Motor neuron (in vitro differentiated cells): ENCODE results near the gene CTSD. TPM values are rescaled to one million over a fixed set of nuclear protein-coding genes. Genes with fewer than 3 reads are reported as not detected.
A peak's percentile ranks its signal among the peaks of the same experiment; 100 is the strongest.
"Not testable (repeated sequence)": the region's sequence is repeated elsewhere in the genome, so short reads cannot be mapped to it uniquely, and the experiment has no call there.

Experiments used
- ATAC-seq, 8 experiments: fragments of 200-7000 bp; cut with Tn5 transposase; replicated peaks in 6 of 8; 2 replicates each; pipeline ENCODE4 v1.8.0; 2021; ENCODE audit warnings: mild to moderate bottlenecking in 8 of 8, moderate library complexity in 8 of 8
- H3K27ac ChIP-seq, 2 donors: fragments of 250-450 bp; sonication (Bioruptor Pico); 2 replicates each; pipeline ENCODE4 v1.9.0; 2021; ENCODE audit warnings: antibody characterized with exemption in 2 of 2, mild to moderate bottlenecking in 2 of 2, moderate library complexity in 1 of 2
- H3K4me1 ChIP-seq, 2 donors: fragments of 250-450 bp; sonication (Bioruptor Pico); replicated peaks in 1 of 2; 2 replicates each; pipeline ENCODE4 v1.6.1; 2021; ENCODE audit warnings: antibody characterized with exemption in 2 of 2, mild to moderate bottlenecking in 2 of 2, moderate library complexity in 1 of 2
- H3K4me3 ChIP-seq, 5 donors: fragments of 250-450 bp; sonication (Bioruptor Pico); 2 replicates each; pipeline ENCODE4 v1.9.0; 2021; ENCODE audit warnings: antibody characterized with exemption in 5 of 5, mild to moderate bottlenecking in 5 of 5, moderate library complexity in 4 of 5
- WGBS, 10 experiments: fragments of 450-650 bp; shearing (Covaris generic); methylation state at CpG; one replicate each; pipeline ENCODE4 v1.0.0; 2022; 5-methylcytosine and 5-hydroxymethylcytosine counted together
- in situ Hi-C, 9 experiments: fragments of 400-800 bp; cut with MboI; loops; one replicate each; pipeline ENCODE4 v1.15.0; 2021; ENCODE audit warnings: low sequenced_read_pairs in 9 of 9, low pct_unique_long_range_greater_than_20kb in 2 of 9; ENCODE audit not compliant: unreplicated experiment in 9 of 9
- total RNA-seq, 8 experiments: library from RNA; unstranded; fragments of 300-600 nt; gene quantifications; 2 replicates each; pipeline versions ENCODE4 v1.2.3 to v1.2.4, GENCODE V29; 2022

CTSD gene
- total RNA-seq, 8 experiments from 2014 or later: 59.3 to 718 (median 107) TPM

- in situ Hi-C loops: no loop called here
- WGBS, 10 experiments: 54 to 100% (median 73%) methylated on average over 1 to 3 of the region's 6 CpGs; no CpG with 5 or more reads in 2 of the 10 experiments
- no peak overlapping the region for H3K27ac ChIP-seq
Measured at GRCh38 chr11:1771700-1772099, 8.0 kb upstream of the CTSD start.

GRCh38 chr11:1771273-1771672, 7.5 kb upstream of the CTSD start:
- no peak for ATAC-seq
- no peak overlapping the region for H3K4me3 ChIP-seq
- WGBS, 10 experiments: 80 to 98% (median 88%) methylated on average over 1 to 17 of the region's 18 CpGs; no CpG with 5 or more reads in 1 of the 10 experiments
- no peak overlapping the region for H3K27ac ChIP-seq
- in situ Hi-C loops: no loop called here
- peaks cover 3 to 6% of the 10 kb centered on the region in 2 donors for H3K4me1 ChIP-seq

More at GRCh38 chr11:1771700-1772099, 8.0 kb upstream of the CTSD start:
- ATAC-seq: peak in 2 of 8 experiments; percentile 17 to 26
- Histone ChIP-seq H3K4me3 (no peak overlapping the region), H3K4me1 (peaks cover 3 to 6% of the 10 kb centered on the region in 2 donors)

DNA sequence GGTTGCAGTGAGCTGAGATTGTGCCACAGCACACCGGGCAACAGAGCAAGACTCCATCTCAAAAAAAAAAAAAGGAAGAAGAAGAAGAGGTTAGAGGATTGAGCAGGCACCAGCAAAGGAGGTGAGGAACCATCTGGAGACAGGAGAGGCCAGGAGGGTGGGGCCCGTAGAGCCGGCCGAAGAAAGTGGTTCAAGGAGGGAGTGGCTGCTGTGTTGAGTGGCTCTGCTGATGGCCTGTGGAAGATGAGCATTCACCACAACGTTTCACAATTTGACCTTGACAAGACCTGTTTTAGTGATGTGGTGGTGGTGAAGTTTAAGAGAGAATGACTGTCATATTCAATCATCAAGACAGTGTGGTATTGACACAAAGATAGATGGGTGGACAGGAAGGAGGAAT, 6.8 kb upstream of the CTSD start:
- no peak for ATAC-seq
- WGBS, 10 experiments: 20 to 100% (median 47%) methylated on average over 1 to 5 of the region's 5 CpGs; no CpG with 5 or more reads in 2 of the 10 experiments
- in situ Hi-C loops: no loop called here

DNA sequence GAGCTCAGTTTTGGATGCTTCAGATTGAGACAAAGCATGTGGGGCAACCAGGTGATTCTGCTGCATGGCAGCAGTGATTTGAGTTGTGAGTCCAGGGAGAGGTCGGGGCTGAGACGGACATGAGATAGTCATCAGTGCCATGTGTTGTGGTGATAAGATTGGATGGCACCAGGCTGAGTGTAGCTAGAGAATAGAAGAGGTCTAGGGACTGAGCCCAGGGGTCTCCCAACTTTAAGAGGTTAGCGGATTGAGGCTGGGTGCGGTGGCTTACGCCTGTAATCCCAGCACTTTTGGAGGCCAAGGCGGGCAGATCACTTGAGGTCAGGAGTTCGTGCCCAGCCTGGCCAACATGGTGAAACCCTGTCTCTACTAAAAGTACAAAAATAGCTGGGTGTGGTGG, 6.3 kb upstream of the CTSD start:
- H3K4me1 ChIP-seq: peaks cover 3 to 6% of the 10 kb centered on the region in 2 donors
- no peak overlapping the region for H3K27ac ChIP-seq
- in situ Hi-C loops: no loop called here
- ATAC-seq: no peak
- WGBS, 10 experiments: 88 to 100% (median 100%) methylated on average over 1 to 4 of the region's 7 CpGs; no CpG with 5 or more reads in 7 of the 10 experiments
- no peak overlapping the region for H3K4me3 ChIP-seq

More for the DNA sequence above, 6.8 kb upstream of the CTSD start:
- peaks cover 3 to 6% of the 10 kb centered on the region in 2 donors for H3K4me1 ChIP-seq
- no peak overlapping the region for H3K27ac ChIP-seq
- no peak overlapping the region for H3K4me3 ChIP-seq

GRCh38 chr11:1769304-1769936, 5.7 kb upstream of the CTSD start:
- WGBS, 10 experiments: 40 to 100% (median 83%) methylated on average over 1 to 8 of the region's 9 CpGs; no CpG with 5 or more reads in 2 of the 10 experiments
- H3K4me1 ChIP-seq, in situ Hi-C loops, H3K4me3 ChIP-seq, ATAC-seq, H3K27ac ChIP-seq: not testable (repeated sequence)

- no peak for ATAC-seq
- no peak overlapping the region for H3K4me3 ChIP-seq
- no peak overlapping the region for H3K27ac ChIP-seq
- WGBS, 10 experiments: 92 to 100% (median 100%) methylated on average over 1 to 2 of the region's 7 CpGs; no CpG with 5 or more reads in 7 of the 10 experiments
- in situ Hi-C loops: no loop called here
- peaks cover 9 to 10% of the 10 kb centered on the region in 2 donors for H3K4me1 ChIP-seq
Measured at GRCh38 chr11:1768141-1768469, 4.4 kb upstream of the CTSD start.

DNA sequence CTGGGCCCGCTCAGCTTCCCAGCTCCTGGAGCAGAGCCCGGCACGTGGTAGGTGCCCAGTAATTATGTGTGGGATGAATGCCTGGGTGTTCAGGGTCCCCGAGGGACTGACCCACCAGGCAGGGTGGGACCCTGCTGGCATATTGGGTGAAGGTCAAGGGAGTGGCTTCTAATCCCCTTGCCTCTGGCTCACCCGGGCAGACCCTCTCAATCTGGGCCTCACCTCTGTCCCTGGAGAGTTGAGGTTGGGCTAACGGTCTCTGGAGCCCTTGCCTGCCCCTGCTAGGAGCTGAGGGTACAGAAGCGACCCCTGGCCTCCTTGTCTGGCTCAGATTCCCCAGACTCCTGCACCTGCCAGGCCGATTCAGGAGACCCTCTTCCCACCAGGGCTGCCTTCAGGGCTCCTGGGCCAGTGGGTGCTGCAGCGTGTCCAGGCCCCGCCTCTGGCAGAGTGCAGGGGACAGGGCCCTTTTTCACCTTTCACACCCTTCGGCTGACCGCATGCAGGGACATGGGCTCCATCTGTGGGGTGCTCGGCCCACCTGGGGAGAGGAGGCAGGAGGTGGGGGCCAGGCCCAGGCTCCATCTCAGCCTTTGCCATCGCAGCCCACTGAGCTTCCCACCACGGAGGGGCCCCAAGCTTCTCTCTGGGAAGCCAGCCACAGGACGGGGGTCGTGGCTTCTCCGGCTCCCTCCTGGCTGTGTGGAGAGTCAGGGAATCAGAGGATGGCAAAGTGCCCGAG, 3.8 kb upstream of the CTSD start:
- in situ Hi-C loops: no loop called here
- H3K4me3 ChIP-seq: no peak overlapping the region
- WGBS, 10 experiments: 46 to 93% (median 84%) methylated on average over 4 to 9 of the region's 19 CpGs; no CpG with 5 or more reads in 6 of the 10 experiments
- H3K27ac ChIP-seq: no peak overlapping the region
- no peak for ATAC-seq
- peaks cover 11 to 14% of the 10 kb centered on the region in 2 donors for H3K4me1 ChIP-seq

DNA sequence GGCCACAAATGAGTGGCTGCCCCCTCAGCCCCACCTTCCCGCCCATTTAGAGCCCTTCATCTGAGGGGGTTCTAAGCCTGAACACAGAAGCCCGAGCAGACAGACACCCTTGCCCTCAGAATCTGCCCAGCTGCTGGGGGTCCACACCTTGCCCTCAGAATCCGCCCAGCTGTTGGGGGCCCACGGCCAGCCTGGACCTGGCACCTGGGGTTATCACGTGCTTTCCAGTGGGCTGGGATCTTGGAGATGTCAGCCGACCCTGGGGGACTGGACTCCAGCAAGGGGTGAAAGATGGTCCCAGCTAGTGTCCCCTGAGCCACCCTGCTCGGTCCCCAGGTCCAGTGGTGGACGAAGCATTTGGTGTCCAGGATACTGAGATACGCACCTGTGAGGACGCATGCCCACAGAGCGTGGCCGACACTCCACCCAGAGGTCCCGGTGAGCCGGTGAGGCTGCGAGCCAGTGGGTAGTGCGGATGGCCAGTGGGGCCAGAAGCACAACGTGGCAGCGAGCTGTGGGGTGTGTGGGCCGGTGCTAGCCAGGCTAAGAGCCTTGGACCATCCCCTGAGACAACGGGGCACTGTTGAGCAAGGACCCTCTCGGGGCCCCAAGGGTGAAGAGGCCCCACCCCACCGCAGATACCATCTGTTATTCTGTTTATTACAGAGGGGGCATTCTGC, 3.1 kb upstream of the CTSD start:
- ATAC-seq: no peak
- in situ Hi-C loops: no loop called here
- WGBS, 10 experiments: 47 to 94% (median 87%) methylated on average over 3 to 6 of the region's 22 CpGs; no CpG with 5 or more reads in 7 of the 10 experiments
- H3K4me3 ChIP-seq: no peak overlapping the region
- H3K4me1 ChIP-seq: peaks cover 8 to 14% of the 10 kb centered on the region in 2 donors
- no peak overlapping the region for H3K27ac ChIP-seq

GRCh38 chr11:1765871-1766718, 2.4 kb upstream of the CTSD start:
- in situ Hi-C loops: no loop called here
- peaks cover 8 to 14% of the 10 kb centered on the region in 2 donors for H3K4me1 ChIP-seq
- no peak for ATAC-seq
- H3K4me3 ChIP-seq: no peak overlapping the region
- H3K27ac ChIP-seq: no peak overlapping the region
- 73 to 94% (median 88%) methylated on average over 1 to 6 of the region's 28 CpGs; no CpG with 5 or more reads in 3 of the 10 experiments for WGBS, 10 experiments

DNA sequence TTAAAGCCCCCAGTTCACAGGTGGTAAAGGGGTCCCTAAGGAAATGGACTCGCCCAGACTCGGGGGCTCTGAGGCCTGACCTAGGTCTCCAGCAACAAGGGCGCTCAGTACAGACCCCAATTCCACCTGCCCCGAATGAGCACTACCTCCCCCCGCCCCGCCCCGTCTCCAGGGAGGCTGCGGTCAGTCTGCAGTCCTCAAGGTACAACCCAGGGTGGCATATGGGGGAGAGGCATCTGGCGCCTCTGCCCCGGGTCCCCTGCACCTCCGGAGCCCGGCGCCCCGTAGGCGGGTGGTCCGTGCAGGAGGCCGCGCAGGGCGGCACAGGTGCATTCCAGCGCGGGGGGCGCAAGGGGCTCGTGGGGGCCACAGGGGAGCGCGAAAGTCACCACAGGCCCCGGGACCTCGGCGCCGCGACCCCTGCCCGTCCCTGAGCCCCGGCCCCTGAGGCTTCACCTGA, 361 bp downstream of the CTSD start:
- no CpG with 5 or more reads among the region's 32 CpGs for WGBS, 10 experiments
- H3K27ac ChIP-seq: peak overlapping the region; percentile 36 to 84
- in situ Hi-C loops: no loop called here

GRCh38 chr11:1762537-1763302, 1.0 kb downstream of the CTSD start:
- ATAC-seq: peak in 2 of 8 experiments; percentile 3 to 5

More for the DNA sequence above, 361 bp downstream of the CTSD start:
- ATAC-seq: peak; percentile 16 to 39 (median 25)
- H3K4me3 ChIP-seq: peak overlapping the region; percentile 91 to 97 (median 95)
- H3K4me1 ChIP-seq: peaks cover 8 to 14% of the 10 kb centered on the region in 2 donors

More at GRCh38 chr11:1762537-1763302, 1.0 kb downstream of the CTSD start:
- WGBS, 10 experiments: 0 to 86% (median 40%) methylated on average over 1 to 4 of the region's 16 CpGs; no CpG with 5 or more reads in 3 of the 10 experiments
- Histone ChIP-seq H3K4me1 (peaks cover 8 to 14% of the 10 kb centered on the region in 2 donors), H3K27ac (no peak overlapping the region), H3K4me3 (peak overlapping the region; percentile 91 to 97 (median 95))
- in situ Hi-C loops: no loop called here
